OCI-LY7 (cell line): ENCODE measurements around the gene ARAP1. TPM values are rescaled to one million over a fixed set of nuclear protein-coding genes. Genes with fewer than 3 reads are reported as not detected.

Experiments used
- BruUV-seq: library from RNA; stranded (reverse); fragments of 400-500 nt; replicated peaks from 2 replicates; lab custom pipeline; 2021; lab: Mats Ljungman, UMichigan
- CTCF ChIA-PET: fragments of 300-600 bp; sonication (Branson Sonifier 250); formaldehyde crosslinking; loops from one replicate; lab custom pipeline; 2022; ENCODE audit warnings: antibody characterized with exemption; ENCODE audit not compliant: unreplicated experiment; lab: Charles Lee
- POLR2A ChIA-PET: fragments of 300-600 bp; sonication (Branson Sonifier 250); formaldehyde crosslinking; loops from one replicate; lab custom pipeline; 2022; ENCODE audit warnings: antibody characterized with exemption; lab: Charles Lee
- DNase-seq: peaks from one replicate; pipeline ENCODE4 v3.0.0-alpha.2; 2015; ENCODE audit warnings: low spot score
- H2AFZ ChIP-seq: fragments of 200-600 bp; sonication (generic), shearing (Covaris generic); 2 replicates; pipeline ENCODE4 v1.6.1; 2014; ENCODE audit warnings: mild to moderate bottlenecking, antibody characterized with exemption, low read length, moderate library complexity
- H3K27ac ChIP-seq: fragments of 200-600 bp; sonication (generic); 2 replicates; pipeline ENCODE4 v1.5.1; 2014; ENCODE audit warnings: mixed run types, low read depth, mild to moderate bottlenecking, moderate library complexity, low read length, inconsistent platforms; ENCODE audit not compliant: poor library complexity, severe bottlenecking
- H3K36me3 ChIP-seq: fragments of 200-600 bp; sonication (generic); 2 replicates; pipeline ENCODE4 v1.6.1; 2014; ENCODE audit warnings: mild to moderate bottlenecking, antibody characterized with exemption, low read length, moderate library complexity, mixed read lengths; ENCODE audit not compliant: insufficient read depth
- H3K4me1 ChIP-seq: fragments of 200-600 bp; sonication (generic); 2 replicates; pipeline ENCODE4 v1.5.1; 2014; ENCODE audit warnings: mild to moderate bottlenecking, low read length; ENCODE audit not compliant: insufficient read depth, poor library complexity, severe bottlenecking
- H3K4me2 ChIP-seq: fragments of 200-600 bp; sonication (generic); 2 replicates; pipeline ENCODE4 v1.6.1; 2014; ENCODE audit warnings: mild to moderate bottlenecking, low read length
- H3K4me3 ChIP-seq: fragments of 200-600 bp; sonication (generic); 2 replicates; pipeline ENCODE4 v1.5.1; 2014; ENCODE audit warnings: mild to moderate bottlenecking, low read depth, low read length; ENCODE audit not compliant: poor library complexity, severe bottlenecking
- H3K79me2 ChIP-seq: fragments of 200-600 bp; sonication (generic); 2 replicates; pipeline ENCODE4 v1.6.1; 2016; ENCODE audit warnings: low read depth, mild to moderate bottlenecking, low read length, moderate library complexity, mixed read lengths; ENCODE audit not compliant: insufficient read depth
- H3K9me2 ChIP-seq: fragments of 200-600 bp; sonication (generic); 2 replicates; pipeline ENCODE4 v1.6.1; 2016; ENCODE audit warnings: mild to moderate bottlenecking, low read length, mixed read lengths; ENCODE audit not compliant: insufficient read depth
- H3K9me3 ChIP-seq: fragments of 200-600 bp; sonication (generic); 2 replicates; pipeline ENCODE4 v1.6.1; 2014; ENCODE audit warnings: mild to moderate bottlenecking, mixed run types, low read length, mixed read lengths
- H4K20me1 ChIP-seq: fragments of 200-600 bp; sonication (generic); 2 replicates; pipeline ENCODE4 v1.6.1; 2014; ENCODE audit warnings: mild to moderate bottlenecking, antibody characterized with exemption, low read length, moderate library complexity, mixed read lengths; ENCODE audit not compliant: insufficient read depth
- EZH2phosphoT487 ChIP-seq: fragments of 200-600 bp; sonication (generic); IDR thresholded peaks from 2 replicates; pipeline ENCODE4 v1.6.1; 2018; ENCODE audit warnings: low read depth, borderline replicate concordance, mild to moderate bottlenecking, mixed run types, antibody characterized with exemption, low read length, moderate library complexity, mixed read lengths
- intact Hi-C: fragments of 100-400 bp; cut with micrococcal nuclease; formaldehyde crosslinking; loops from one replicate; pipeline ENCODE4 v1.10.0; 2022; ENCODE audit not compliant: unreplicated experiment
- total RNA-seq, 2 experiments: library from RNA; depleted of rRNA in 1 of 2; stranded (reverse); fragments of >200 nt in 1 of 2; shearing (Covaris generic) in 1 of 2; gene quantifications; 2 replicates each; pipeline ENCODE4 v1.2.3, GENCODE V29; 2014 to 2022
- TF ChIP-seq, protein P1 (sequence below): fragments of 200-600 bp; sonication (generic); conservative IDR thresholded peaks from 2 replicates; pipeline ENCODE4 v1.5.1; 2014; ENCODE audit warnings: mild to moderate bottlenecking, antibody characterized with exemption, low read length, moderate library complexity, mixed read lengths

The ARAP1 gene
- total RNA-seq, 2 experiments from 2014 or later: 65.6 to 106 TPM

DNA sequence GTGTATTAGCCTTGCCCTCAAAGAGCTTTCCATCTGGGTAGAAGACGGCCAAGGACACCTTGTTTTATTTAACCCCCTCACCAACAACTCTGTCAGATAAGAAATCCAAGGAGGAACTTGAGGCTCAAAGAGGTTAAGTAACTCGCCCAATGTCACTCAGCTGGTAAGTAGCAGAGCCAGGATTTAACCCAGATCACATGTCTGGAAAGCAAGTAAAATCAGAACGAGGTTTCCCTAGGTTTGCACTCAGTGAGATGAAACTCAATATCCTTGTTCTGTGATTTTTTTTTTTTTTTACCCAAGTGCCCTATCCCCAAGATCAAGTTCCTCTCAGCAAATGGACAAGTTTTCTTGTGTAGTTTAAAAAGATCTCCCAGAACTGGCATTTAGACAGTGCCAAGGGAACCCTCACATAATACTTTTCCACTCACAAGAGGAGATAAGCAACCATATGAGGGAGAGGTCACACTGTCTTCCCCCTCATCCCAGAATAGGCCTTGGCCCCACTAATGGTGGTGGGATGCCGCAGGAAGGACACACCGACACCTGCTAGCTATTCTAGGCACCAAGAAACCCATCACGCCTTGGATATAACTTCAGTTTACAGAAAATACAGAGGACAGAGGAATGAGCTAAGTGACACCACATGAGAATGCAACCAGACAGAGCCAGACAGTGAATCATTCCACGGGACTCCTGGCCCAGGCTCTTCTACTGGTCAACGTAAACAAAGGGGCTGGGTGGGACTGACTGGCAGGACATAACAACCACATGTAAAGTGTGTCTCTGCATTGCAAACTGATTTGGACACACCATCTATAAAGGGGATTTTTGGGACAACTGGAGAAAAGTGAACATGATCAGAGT lies 8.6 kb upstream of the ARAP1 start:
- Histone ChIP-seq H3K4me1 (peaks cover 5% of the 10 kb centered on the region), H4K20me1 (no peaks in the 10 kb centered on the region), H3K4me3 (no peak overlapping the region), H3K27ac (no peak overlapping the region), H3K36me3 (no peaks in the 10 kb centered on the region), H3K79me2 (no peaks in the 10 kb centered on the region), H3K9me2 (no peaks in the 10 kb centered on the region), H3K9me3 (no peaks in the 10 kb centered on the region), H2AFZ (no peak overlapping the region), H3K4me2 (no peak overlapping the region)
- intact Hi-C loops: no loop called here
- ChIA-PET CTCF (no interaction called here), POLR2A (no interaction called here)
- no TSS peak for BruUV-seq
- TF ChIP-seq EZH2phosphoT487: no peak
- TF ChIP-seq, protein P1, sequence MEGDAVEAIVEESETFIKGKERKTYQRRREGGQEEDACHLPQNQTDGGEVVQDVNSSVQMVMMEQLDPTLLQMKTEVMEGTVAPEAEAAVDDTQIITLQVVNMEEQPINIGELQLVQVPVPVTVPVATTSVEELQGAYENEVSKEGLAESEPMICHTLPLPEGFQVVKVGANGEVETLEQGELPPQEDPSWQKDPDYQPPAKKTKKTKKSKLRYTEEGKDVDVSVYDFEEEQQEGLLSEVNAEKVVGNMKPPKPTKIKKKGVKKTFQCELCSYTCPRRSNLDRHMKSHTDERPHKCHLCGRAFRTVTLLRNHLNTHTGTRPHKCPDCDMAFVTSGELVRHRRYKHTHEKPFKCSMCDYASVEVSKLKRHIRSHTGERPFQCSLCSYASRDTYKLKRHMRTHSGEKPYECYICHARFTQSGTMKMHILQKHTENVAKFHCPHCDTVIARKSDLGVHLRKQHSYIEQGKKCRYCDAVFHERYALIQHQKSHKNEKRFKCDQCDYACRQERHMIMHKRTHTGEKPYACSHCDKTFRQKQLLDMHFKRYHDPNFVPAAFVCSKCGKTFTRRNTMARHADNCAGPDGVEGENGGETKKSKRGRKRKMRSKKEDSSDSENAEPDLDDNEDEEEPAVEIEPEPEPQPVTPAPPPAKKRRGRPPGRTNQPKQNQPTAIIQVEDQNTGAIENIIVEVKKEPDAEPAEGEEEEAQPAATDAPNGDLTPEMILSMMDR: no peak
- no peak for DNase-seq

DNA sequence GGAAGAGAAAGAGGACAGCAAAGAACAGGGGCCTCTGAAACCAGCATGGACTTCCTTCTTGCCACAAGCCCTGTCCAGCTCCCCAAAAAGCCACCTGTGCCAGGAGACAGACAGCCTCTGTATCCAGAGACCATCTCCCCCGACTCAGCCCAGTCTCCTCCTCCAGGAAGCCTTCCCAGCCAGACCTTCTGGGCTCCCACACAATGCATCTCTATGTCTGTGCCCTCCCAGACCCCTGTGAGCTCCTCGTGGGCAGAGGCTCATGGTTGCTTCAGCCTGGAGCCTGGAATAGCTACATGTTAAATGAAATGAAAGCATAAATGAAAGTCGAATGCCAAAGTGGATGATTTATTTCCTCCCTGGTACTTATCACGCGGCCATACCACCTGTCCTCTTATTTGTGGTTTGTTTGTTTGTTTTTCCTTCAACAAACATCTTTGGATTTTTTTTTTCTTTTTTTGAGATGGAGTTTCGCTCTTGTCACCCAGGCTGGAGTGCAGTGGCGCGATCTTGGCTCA lies 7.3 kb upstream of the ARAP1 start:
- no peak for DNase-seq
- Histone ChIP-seq H3K9me3 (no peaks in the 10 kb centered on the region), H3K36me3 (no peaks in the 10 kb centered on the region), H3K4me2 (no peak overlapping the region), H3K4me3 (no peak overlapping the region), H3K4me1 (peaks cover 5% of the 10 kb centered on the region), H3K79me2 (no peaks in the 10 kb centered on the region), H2AFZ (no peak overlapping the region), H3K27ac (no peak overlapping the region), H3K9me2 (no peaks in the 10 kb centered on the region), H4K20me1 (no peaks in the 10 kb centered on the region)
- TF ChIP-seq EZH2phosphoT487: no peak
- TF ChIP-seq, protein P1: no peak
- ChIA-PET POLR2A (no interaction called here), CTCF (no interaction called here)
- BruUV-seq: no TSS peak
- intact Hi-C loops: no loop called here
